Activated naive CD4-positive, alpha-beta T cell treated with anti-CD3 and anti-CD28 coated beads, Interleukin-2, amount 50 U/mL, for 72 hours (primary cell): ENCODE results near the gene TEX52. TPM values are rescaled to one million over a fixed set of nuclear protein-coding genes. Genes with fewer than 3 reads are reported as not detected.
A peak's percentile ranks its signal among the peaks of the same experiment; 100 is the strongest.

Source experiments
- ATAC-seq, 2 donors: fragments of 150-1000 bp; cut with Tn5 transposase; 2 replicates each; pipeline ENCODE4 v1.10.0; 2021; ENCODE audit warnings: mild to moderate bottlenecking in 2 of 2, moderate library complexity in 2 of 2
- DNase-seq, 2 donors: peaks; one replicate each; pipeline ENCODE4 v3.0.0; 2021 to 2022; ENCODE audit warnings: low spot score in 2 of 2
- H3K27ac Mint-ChIP-seq, 2 donors: one replicate each; pipeline ENCODE4 v1.8.0; 2022; ENCODE audit warnings: mild to moderate bottlenecking in 2 of 2, mixed read lengths in 2 of 2
- H3K36me3 Mint-ChIP-seq, 2 donors: one replicate each; pipeline ENCODE4 v1.8.0; 2022; ENCODE audit warnings: mixed read lengths in 2 of 2
- H3K9me3 Mint-ChIP-seq, 2 donors: one replicate each; pipeline ENCODE4 v1.8.0; 2022; ENCODE audit warnings: mixed read lengths in 2 of 2
- total RNA-seq, 2 donors: library from RNA; stranded (reverse); gene quantifications; one replicate each; pipeline ENCODE4 v1.2.3, GENCODE V29; 2022

The TEX52 gene
- total RNA-seq, 2 donors from 2014 or later, result 0.20 to 0.43 TPM

DNA sequence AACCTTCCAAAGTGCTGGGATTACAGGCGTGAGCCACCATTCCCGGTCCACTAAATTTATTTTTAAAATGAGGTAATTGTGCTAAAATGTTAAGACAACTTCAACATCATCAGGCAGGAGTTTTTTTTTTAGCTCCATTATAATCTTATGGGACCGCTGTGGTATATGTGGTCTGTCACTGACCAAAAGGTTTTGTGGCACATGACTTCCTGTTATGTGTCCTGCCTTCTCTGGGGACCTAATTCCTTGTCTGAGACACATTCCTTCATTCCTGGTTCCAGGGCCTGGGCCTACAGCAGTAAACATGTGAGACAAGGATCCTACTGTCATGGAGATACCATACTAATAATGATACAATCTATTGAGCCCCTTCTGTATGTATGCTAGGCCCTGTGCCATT is 4.9 kb downstream of the TEX52 start:
- no peak for ATAC-seq
- no peaks in the 10 kb centered on the region for H3K9me3 Mint-ChIP-seq
- no peak overlapping the region for H3K27ac Mint-ChIP-seq
- H3K36me3 Mint-ChIP-seq, result no peaks in the 10 kb centered on the region
- DNase-seq, result no peak

DNA sequence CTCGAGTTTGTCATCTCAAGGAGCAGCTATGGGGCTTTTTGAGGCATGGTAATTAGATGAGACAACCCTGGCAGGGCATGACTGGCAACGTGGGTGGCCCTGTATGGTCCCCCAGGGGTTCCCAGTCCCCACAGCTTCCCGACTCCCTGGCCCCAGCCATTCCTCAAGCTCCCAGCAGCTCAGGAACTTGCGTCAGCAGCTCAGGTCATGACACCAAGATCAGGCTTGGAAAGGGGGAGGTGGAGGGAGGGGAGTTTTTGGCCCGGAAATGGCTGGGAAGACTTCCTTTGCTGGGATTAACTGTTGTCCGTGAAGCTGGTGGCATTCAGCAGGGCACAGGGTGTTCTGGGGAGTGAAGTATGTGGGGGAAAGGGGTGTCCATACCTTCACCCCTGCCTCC is 11.6 kb downstream of the TEX52 start:
- DNase-seq, result no peak
- Mint-ChIP-seq H3K27ac (no peak overlapping the region), H3K9me3 (no peaks in the 10 kb centered on the region), H3K36me3 (no peaks in the 10 kb centered on the region)
- no peak for ATAC-seq

GRCh38 chr12:2844786-2845185 is 12.1 kb downstream of the TEX52 start:
- ATAC-seq (no peak), DNase-seq (no peak)
- H3K9me3 Mint-ChIP-seq, result no peaks in the 10 kb centered on the region
- H3K36me3 Mint-ChIP-seq, result peaks cover 0 to 2% of the 10 kb centered on the region in 2 donors
- no peak overlapping the region for H3K27ac Mint-ChIP-seq

DNA sequence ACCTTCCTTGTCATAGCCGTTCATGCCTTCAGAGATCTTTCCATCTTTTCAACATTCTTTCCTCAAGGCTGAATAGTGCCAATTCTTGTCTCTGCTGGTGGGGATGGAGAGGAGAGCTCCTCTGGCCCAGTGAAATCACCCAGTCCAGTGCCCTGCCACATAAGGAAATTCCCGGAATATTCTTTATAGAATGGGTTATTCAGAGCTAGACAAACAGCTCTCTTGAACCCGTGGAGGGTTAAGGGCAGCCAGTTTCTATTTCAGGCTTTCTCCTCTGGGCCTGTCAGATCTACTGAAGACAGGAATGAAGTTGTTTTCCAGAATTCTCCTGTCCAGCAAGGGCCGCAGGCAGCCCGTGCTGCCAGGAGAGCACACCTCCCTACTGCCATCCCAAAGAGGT is 13.9 kb downstream of the TEX52 start:
- no peak for ATAC-seq
- Mint-ChIP-seq H3K27ac (no peak overlapping the region), H3K9me3 (no peaks in the 10 kb centered on the region), H3K36me3 (peaks cover 5 to 9% of the 10 kb centered on the region in 2 donors)
- no peak for DNase-seq

DNA sequence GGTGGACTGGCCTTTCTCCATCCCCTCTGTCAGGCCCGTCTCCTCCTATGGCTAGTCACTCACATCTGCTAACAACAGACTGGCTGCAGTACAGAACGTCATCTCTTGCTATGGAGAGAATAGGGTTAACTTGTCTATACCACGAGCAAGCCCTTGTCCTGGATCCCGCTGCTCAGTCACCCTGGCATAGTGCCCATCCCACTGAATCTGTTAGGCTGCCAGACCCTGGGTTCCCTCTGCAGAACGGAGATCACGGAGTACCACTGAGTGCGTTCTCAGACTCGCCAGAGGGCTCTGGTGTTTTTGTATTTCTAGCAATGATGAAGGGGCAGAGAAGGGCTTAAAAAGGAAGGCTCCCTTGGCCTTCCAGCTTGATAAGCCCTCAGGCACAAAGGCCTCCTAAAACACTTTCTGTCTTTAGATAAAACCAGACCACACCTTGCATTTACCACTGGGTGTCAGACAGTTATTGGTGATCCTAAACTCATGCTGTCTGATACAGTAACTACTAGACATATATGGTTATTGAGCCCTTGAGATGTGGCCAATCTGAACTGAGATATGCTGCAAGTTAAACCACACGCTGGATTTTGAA is 15.7 kb downstream of the TEX52 start:
- Mint-ChIP-seq H3K27ac (no peak overlapping the region), H3K36me3 (peaks cover 5 to 9% of the 10 kb centered on the region in 2 donors), H3K9me3 (no peaks in the 10 kb centered on the region)
- no peak for DNase-seq
- ATAC-seq, result no peak

DNA sequence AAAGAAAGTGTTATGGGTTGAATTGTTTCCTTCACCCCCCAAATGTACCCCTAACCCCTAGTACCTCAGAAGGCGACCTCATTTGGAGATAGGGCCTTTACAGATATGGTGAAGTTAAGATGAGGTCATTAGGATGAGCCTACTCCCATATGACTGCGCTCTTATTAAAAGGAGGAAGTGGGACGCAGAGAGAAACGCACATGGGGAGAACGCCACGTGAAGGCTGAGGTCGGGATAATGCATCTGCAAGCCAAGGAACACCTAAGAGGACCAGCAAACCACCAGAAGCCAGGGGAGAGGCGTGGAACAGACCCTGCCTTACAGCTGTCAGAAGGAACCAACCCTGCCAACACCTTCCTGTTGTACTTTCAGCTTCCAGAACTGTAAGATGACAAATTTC is 20.3 kb downstream of the TEX52 start:
- ATAC-seq (no peak), DNase-seq (no peak)
- Mint-ChIP-seq H3K9me3 (no peaks in the 10 kb centered on the region), H3K27ac (no peak overlapping the region), H3K36me3 (peaks cover 5 to 9% of the 10 kb centered on the region in 2 donors)

- peaks cover 5 to 9% of the 10 kb centered on the region in 2 donors for H3K36me3 Mint-ChIP-seq
- peak overlapping the region in 1 of 2 donors; percentile 67 for H3K27ac Mint-ChIP-seq
Observed at GRCh38 chr12:2835691-2836403, 21.0 kb downstream of the TEX52 start.

DNA sequence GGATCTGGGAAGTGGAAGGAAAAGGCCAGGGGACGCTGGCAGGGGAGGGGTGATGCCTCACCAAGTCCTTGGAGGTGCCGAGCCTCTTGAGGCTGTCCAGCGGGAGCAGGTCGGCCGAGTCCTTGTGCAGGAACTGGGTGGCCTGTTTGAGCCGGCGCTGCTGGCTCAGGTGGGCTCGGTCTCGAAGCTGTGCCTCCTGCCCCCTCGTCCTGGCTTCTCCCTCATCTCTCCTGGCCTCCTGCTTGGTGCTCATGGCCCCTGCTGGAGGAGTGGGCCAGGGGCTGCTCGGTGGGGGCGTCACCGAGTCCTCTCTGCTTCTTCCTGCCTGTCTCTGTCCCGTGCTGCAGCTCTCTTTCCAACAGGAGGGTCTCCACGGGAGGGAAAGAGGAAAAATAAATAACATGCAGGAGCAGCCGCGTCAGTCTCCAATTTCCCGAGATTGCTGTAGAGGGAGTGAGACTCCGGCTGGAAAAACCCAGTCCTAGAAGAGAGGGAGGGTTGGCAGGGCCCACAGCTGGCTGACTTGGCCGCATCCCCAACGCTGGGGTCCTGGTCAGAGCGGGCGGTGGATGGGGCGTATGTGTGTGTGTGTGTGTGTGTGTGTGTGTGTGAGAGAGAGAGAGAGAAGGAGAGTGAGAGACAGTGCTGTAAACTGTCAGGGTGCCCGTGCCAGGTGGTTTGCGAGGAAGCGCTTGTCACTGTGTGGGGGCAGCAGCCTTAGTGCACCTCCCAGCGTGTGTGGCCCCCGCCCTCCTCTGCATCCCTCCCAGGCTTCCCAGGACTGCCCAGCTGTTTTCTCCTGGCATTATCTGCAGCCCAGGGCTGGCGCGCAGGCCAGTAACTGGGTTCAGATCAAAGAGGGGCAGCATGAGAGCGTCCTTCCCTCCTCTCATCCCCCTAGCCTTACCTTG is 22.0 kb downstream of the TEX52 start, which contains the start of gene NRIP2:
TSS of gene NRIP2 (minus strand) at position 455 of the 911 bp plus-strand sequence. CDS start at position 403, 52 bp downstream.
- DNase-seq (no peak), ATAC-seq (no peak)
- Mint-ChIP-seq H3K27ac (peak within 1 kb of the TSS; percentile 23 to 67), H3K36me3 (peaks cover 5 to 8% of the 10 kb centered on the region in 2 donors), H3K9me3 (no peaks in the 10 kb centered on the region)

More at GRCh38 chr12:2835691-2836403, 21.0 kb downstream of the TEX52 start:
- DNase-seq (no peak), ATAC-seq (no peak)
- H3K9me3 Mint-ChIP-seq, result no peaks in the 10 kb centered on the region

GRCh38 chr12:2833810-2834209 is 23.0 kb downstream of the TEX52 start:
- ATAC-seq (no peak), DNase-seq (no peak)
- Mint-ChIP-seq H3K36me3 (peaks cover 0 to 5% of the 10 kb centered on the region in 2 donors), H3K27ac (peak overlapping the region in 1 of 2 donors; percentile 30), H3K9me3 (no peaks in the 10 kb centered on the region)

DNA sequence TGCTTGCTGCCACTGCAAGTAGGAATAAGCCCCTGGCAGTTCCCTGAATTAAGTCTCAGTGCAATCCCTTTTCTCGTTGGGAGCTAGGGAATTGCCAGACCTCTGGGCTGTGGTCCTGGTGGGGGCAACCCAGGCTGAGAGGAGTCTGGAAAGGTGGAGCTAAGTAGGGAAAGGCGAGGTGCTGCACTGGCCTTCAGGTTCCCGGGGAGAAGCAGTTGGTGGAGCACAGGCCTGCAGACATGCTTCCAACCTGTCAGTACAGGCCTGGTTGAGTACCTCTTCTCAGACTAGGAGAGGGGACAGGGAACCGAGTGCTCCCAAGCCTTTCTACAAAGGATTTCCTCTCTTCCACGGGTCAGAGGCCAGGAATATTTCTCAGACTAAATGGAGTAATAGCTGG is 23.5 kb downstream of the TEX52 start:
- no peak for DNase-seq
- no peaks in the 10 kb centered on the region for H3K9me3 Mint-ChIP-seq
- ATAC-seq, result no peak

GRCh38 chr12:2832550-2833127 is 24.2 kb downstream of the TEX52 start:
- ATAC-seq (no peak), DNase-seq (no peak)
- H3K27ac Mint-ChIP-seq, result peak overlapping the region in 1 of 2 donors; percentile 75
- H3K9me3 Mint-ChIP-seq, result no peaks in the 10 kb centered on the region
- H3K36me3 Mint-ChIP-seq, result no peaks in the 10 kb centered on the region

More for the DNA sequence above, 23.5 kb downstream of the TEX52 start:
- Mint-ChIP-seq H3K36me3 (peaks cover 0 to 3% of the 10 kb centered on the region in 2 donors), H3K27ac (peak overlapping the region in 1 of 2 donors; percentile 30)

DNA sequence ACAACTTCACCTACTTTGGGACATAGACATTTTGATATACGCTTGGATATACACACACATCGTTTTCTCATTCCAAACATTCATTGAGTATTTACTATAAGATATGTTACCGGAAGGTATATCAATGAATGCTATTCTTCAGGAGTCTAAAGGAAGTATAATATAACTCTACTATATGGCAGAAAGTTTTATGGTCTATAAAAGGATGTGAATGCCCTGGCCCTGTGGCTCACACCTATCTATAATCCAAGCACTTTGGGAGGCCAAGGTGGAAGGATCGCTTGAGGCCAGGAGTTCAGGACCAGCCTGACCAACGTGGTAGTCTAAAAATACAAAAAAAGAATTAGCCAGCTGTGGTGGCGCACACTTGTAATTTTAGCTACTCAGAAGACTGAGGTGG is 27.6 kb downstream of the TEX52 start:
- ATAC-seq (no peak), DNase-seq (no peak)
- peaks cover 0 to under 1% of the 10 kb centered on the region in 2 donors for H3K36me3 Mint-ChIP-seq

DNA sequence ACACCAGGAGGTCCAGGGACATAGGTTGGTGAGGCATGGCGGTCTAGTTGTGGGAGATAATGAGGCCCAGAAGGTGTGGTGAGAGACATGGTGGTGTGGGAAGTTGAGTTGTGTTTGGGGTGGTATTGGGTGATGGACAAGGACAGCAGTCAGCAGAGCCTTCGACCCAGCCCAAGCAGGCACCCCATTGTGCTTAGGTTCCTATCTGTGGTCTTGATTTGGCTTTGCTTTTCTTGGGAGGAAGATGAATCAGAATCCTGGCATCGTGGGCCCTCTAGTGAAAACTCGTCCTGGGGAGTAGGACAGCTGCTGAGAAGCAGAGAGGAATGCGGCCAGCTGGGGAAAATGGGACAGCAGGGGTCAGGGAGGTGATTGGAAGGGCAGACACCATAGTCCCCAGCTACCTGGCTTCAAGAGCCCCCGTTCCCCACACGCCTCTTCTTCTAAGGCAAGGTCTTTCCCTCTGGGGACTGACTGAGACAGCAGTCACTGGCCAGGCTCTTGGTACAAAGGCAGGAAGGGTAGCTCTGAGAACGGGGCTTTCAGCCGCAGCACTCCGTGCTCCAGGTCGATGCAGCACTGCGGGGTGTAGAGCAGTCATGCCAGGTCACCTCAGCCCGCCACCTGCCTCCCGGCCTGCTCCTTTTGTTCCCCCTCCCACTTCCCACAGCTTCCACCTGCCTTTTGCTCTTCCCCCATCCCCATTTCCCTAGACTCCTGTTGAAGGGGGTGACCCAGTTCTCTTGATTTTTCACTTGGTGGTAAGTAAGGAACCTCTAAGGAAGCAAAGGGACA is 29.9 kb downstream of the TEX52 start:
- Mint-ChIP-seq H3K27ac (peak overlapping the region in 1 of 2 donors; percentile 63), H3K36me3 (peaks cover 0 to 10% of the 10 kb centered on the region in 2 donors), H3K9me3 (no peaks in the 10 kb centered on the region)
- no peak for DNase-seq
- ATAC-seq, result no peak

More for the DNA sequence above, 27.6 kb downstream of the TEX52 start:
- H3K9me3 Mint-ChIP-seq, result no peaks in the 10 kb centered on the region
- H3K27ac Mint-ChIP-seq, result peak overlapping the region in 1 of 2 donors; percentile 72

GRCh38 chr12:2826036-2826435 is 30.8 kb downstream of the TEX52 start:
- Mint-ChIP-seq H3K9me3 (no peaks in the 10 kb centered on the region), H3K27ac (no peak overlapping the region), H3K36me3 (peaks cover 0 to 10% of the 10 kb centered on the region in 2 donors)
- no peak for ATAC-seq
- no peak for DNase-seq

DNA sequence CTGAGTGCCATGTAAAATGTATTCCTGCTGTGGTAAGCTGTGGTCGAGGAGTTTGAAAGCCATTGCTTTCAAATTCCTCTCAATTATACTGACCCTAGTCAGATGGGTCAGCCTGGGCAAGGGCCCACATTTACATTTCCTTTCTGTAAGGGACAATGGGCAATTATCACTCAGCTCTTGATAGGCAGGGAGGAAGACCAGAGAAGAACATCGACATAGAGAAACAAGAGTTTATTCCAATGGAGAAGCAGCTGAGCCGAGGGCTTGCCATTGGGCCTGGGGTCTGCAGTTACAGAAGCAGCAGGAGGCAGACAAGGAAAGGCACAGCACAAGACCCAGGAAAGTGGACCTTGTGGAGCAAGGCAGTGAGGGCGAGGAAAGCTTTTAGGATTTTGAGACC is 31.7 kb downstream of the TEX52 start:
- no peak for DNase-seq
- ATAC-seq, result no peak
- peak overlapping the region in 1 of 2 donors; percentile 39 for H3K27ac Mint-ChIP-seq
- H3K36me3 Mint-ChIP-seq, result peaks cover 0 to 10% of the 10 kb centered on the region in 2 donors
- H3K9me3 Mint-ChIP-seq, result no peaks in the 10 kb centered on the region

GRCh38 chr12:2824541-2824940 is 32.3 kb downstream of the TEX52 start:
- ATAC-seq (no peak), DNase-seq (no peak)
- Mint-ChIP-seq H3K9me3 (no peaks in the 10 kb centered on the region), H3K27ac (peak overlapping the region in 1 of 2 donors; percentile 80), H3K36me3 (peaks cover 0 to 14% of the 10 kb centered on the region in 2 donors)
